Activated CD4-positive, alpha-beta T cell treated with anti-CD3 and anti-CD28 coated beads, Interleukin-2, amount 50 U/mL, for 48 hours (primary cell): ENCODE data around the gene JOSD1.

Experiments used
- DNase-seq, 2 experiments: peaks; one replicate each; pipeline ENCODE4 v3.0.0-alpha.2; 2020

JOSD1 gene

DNA sequence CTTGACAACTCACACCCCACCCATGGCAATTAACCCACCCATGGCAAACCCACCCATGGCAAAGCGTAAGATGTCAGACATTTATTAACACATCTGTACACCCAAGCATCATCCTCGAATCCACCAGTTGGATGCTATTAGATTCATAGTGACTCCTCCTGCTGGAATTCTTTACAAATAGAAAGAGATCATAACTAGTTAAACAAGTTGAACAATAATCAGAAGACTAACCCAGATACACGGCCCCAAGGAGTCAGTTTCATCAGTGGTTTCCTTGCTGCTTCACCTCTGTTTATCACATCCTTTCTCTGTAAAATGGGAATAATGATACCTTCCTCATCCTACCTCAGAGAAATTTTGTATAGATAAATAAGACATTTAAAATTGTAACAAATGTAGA, 10.1 kb upstream of the JOSD1 start:
- no peak for DNase-seq

- no peak for DNase-seq
Measured at GRCh38 chr22:38710351-38710750, 9.6 kb upstream of the JOSD1 start.

- no peak for DNase-seq
Measured at GRCh38 chr22:38709306-38709705, 8.6 kb upstream of the JOSD1 start.

DNA sequence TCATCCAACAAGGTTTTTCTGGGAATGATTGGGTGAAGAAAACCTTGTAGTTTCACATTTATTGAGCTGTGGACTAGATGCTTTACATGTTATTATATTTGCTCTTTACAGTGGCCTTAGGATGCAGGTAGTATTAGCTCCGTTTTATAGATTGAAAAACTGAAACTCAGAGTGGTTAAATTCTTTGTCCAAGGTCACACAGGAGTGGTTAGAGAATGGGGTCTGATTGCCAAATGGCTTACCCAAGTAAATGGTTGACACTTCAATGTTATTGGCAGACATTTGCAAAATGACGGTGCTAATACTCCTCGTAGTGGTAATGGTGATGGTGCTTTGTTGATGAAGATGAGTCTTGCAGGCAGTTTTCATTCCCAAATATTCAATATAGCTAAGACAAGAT, 7.2 kb upstream of the JOSD1 start:
- no peak for DNase-seq

DNA sequence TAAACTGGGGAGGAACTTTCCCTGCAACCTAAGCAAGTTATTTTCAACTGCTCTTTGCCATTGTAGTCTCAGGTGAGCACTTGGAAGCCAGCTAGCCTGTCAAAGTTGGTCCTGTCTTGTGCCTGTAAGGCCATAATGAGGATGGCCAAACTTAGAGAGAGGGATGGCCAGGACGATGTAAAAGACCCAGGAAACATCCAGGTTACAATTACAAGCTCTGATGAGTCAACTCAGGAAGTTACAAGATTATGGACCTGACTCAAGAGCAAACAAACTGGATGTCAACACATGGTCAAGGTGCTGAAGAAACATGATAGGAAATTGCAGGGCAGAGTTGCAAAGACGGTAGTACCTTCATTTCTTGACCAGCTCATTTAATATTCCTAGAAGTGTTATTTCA, 6.6 kb upstream of the JOSD1 start:
- DNase-seq, result no peak

GRCh38 chr22:38706901-38707195, 6.1 kb upstream of the JOSD1 start:
- DNase-seq, result no peak

DNA sequence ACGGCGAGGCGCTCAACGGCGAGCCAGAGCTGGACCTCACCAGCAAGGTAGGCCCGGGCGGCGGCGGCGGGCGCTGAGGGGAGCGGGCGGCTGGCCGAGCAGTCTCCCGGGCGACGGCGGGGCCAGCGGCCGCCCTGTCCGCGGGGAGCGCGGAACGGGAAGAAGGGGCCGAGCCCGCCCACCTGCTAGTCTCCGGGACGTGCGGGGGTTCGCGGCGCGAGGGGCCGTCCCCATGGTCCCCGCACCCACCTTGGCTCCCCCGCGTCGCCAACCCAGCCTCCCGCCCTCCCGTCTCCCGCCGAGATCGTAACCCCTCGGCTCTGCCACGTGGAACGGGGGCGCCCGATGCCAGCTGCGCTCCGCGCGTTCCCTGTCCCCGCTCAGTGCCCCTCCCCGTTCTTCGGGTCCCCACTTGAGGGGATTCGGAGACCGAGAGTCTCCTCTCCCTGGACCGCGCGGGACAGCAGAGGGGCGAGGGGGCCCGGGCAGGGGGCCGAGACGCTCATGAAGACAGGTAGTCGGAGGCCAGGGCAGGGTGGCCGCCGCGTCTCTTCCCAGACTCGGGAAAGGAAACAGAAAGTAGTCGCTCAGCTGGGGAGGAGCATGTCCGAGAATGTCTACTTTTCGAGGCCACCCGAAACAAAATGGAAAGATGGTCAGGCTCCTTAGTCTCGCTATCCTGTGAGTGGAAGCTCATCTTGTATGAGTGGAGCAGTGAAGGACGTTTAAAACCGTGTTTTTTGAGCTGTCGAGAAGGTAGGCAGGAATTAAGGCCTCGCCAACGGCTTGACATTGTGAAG, 5.6 kb upstream of the JOSD1 start:
- peak; percentile 34 to 41 for DNase-seq

DNA sequence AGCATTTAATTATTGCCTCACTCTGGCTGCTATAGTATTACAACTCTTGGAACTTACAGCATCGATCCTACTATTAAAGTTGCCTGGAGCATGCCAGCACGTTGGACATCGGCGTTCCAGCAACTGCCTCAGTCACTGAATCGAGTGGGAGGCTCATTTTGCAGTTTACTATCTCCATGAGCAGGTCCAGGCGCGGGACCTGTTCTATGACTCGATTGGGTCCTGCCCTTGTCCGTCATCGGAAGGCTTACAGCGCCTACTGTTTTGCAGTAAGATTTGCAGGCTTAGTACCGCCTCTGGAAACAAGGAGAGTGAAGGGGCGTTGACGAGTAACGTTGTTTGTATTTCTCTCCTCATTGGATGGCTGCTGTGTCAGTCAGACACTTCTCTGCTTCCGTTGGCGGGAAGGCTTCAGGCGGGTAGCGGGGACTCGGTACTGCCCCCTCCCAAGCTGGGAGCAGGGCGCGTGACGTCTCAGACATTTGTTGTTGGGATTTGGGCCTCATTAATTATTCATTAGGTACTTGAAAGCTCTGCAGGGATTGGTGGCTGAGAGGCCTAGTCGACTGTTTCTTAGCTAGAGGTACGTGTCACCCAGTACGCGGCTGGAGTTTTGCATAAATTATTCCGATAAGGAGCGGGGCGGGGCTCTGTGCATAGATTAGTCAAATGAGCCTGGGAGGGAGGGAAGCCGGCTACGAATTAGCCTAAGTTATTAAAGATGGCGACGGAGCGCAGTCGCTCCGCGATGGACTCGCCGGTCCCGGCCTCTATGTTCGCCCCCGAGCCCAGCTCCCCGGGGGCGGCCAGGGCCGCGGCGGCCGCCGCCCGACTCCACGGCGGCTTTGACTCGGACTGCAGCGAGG, 4.7 kb upstream of the JOSD1 start, which contains the start of gene GTPBP1:
TSS of gene GTPBP1 (plus strand) at position 710 of the 866 bp plus-strand sequence. CDS start at position 722, 12 bp downstream.
- DNase-seq, result peak; percentile 94 to 96

DNA sequence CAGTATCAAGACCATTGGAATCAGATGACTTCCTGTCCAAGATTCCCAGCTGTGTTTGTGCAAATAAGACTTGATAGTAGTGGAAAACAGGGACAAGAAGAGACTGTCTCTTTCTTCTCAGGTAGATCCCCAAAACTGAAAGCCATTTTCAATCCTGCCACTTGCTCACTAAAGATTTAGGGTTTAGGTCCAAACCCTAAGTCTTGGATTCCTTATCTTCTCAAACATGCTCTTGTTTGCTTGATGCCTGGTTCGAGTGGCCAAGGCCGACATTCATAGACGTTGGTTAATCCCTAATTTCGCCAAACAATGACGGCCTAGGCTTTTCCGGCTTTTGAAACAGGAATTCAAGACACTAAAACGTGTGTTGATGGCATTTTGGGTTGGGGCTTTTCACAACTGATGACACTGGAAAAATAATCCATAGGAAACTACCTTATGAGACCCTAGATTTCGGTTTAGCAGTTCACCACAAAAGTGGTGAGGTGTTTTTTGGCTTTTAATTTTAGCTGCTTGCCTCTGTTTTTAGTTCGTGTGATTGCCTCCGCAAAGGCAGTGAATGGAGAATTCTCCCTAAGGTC, 4.0 kb upstream of the JOSD1 start:
- no peak for DNase-seq

DNA sequence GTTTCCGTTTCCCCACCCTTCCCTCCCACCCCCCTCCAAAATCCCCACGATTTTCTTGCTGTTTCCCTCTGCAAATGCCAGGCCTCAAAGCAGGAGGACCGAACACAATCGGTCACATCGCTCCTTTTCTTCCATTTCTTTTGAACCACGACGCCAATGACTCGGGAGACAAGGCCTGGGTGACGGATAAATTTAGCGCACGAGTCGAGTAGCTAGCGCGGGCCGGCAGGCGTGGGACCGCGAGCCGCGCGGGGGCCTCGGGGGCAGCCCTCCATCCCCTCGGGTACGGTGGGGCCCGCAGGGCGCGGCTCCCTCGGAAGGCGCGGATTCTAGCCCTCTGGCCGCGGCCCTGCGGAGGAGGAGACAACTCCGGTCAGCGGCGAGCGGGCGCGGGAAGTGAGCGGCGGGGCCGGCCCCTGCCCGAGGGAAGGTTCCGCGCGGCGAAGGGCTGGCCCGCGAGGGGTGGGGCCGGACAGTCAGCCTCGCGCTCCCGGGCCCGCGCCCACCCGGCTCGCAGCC, 414 bp downstream of the JOSD1 start:
- peak; percentile 57 to 61 for DNase-seq

GRCh38 chr22:38699784-38700183, 959 bp downstream of the JOSD1 start:
- no peak for DNase-seq

GRCh38 chr22:38699143-38699542, 1.6 kb downstream of the JOSD1 start:
- DNase-seq, result no peak

- no peak for DNase-seq
Measured at GRCh38 chr22:38698407-38699094, 2.2 kb downstream of the JOSD1 start.

DNA sequence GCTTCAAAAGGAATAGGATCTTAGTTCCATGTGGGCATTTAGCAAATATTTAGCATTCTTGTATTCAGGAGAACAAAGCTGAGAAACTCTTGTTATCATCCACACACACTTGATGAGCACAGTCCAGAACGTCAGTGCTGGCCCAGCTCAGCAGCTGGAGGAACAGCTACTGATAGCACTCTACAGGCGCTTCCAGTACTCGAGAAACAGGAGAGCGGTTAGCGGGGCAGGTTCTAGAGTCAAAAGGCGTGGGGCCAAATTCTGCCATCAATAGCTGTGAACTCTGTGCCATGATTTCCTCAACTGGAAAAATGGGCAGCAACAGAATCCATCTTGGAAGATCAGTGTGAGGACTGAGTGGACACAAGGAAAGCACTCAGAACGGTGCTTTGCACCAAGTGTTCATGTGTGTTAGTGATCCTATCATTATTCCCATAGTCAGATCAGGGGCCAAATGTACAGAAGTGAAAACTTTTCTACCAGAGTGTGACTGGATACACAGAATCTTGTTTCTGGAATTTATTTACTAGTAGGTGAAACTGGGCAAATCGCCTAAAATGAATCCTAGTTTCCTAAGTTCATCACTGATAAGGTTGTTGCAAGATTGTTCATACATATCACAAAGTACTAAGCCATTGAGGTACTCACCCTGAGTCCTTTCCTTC, 3.2 kb downstream of the JOSD1 start:
- no peak for DNase-seq

DNA sequence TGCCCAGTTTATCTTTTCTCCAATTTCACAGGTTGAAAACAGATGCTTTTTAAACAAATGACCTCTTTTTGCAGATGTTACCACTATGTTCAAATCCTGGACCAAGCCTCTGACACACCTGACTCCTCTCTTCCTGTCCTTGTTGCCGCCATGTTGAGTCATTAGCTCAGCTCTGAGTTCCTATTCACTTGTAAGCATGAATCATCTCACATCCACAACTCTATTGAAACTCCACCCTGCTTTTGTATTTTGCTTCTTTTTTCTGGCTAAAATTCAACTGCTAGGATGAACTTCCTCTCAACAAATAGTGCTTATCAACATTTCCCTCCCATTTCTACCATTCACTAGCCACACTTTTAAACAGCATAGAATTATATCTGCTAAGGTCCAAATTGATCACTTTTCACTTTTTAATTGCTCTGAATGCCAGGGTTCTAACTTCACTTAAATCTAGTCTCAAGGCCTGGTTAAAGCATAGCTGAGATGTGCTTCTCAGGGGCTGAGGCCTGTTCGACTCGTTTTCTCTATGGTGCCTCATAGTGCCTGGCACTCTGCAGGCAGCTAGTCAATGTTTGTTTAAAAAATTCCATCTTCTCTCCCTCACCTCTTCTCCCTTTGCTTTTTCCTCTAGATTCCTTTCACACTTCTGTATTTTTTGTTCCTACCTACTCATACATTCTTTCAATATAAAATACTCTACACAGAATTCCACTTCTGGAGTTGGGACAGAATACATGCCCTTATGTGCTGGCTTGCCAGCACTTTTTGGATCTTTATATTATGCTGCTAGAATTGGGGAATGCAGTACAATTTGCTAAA, 3.9 kb downstream of the JOSD1 start:
- peak; percentile 31 to 56 for DNase-seq

GRCh38 chr22:38694940-38695339, 5.8 kb downstream of the JOSD1 start:
- no peak for DNase-seq

DNA sequence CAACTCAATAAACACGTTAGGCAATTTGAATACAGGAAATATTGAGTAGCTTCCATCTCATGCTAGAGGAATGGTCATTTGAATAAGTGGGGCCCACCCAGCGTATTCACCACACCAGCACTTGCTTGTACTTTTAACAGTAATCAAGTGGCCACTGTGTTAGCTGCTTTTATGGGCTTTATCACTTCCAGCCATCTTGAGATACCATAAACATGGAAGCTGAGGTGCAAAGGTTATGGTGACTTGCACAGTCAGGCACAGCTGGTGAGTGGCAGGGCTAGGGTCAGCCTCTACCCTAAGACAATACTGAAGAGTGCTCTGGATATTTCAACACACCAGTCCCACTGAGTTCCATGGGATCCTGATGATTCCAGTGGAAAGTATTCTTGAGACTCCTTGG, 6.7 kb downstream of the JOSD1 start:
- no peak for DNase-seq

DNA sequence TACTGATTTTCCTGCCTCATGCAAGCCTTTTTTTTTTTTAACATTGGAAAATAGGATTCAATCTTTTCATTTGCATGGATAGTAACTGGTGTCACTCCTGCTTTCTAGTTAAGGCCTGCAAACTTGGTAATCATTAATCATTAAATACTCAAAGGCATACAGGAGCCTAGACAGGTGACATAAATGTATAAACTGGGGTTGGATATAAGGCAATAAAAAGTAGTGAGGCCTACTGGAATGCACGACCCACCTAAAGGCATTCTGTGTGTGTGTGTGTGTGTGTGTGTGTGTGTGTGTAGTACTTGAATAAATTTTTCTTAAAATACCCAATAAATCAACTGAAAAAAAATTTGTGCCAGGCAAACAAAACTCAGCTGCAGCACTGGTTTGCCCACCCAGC, 11.1 kb downstream of the JOSD1 start:
- DNase-seq, result no peak

GRCh38 chr22:38685761-38686160, 15.0 kb downstream of the JOSD1 start:
- no peak for DNase-seq

- DNase-seq, result no peak
Measured at GRCh38 chr22:38684895-38685294, 15.8 kb downstream of the JOSD1 start.

DNA sequence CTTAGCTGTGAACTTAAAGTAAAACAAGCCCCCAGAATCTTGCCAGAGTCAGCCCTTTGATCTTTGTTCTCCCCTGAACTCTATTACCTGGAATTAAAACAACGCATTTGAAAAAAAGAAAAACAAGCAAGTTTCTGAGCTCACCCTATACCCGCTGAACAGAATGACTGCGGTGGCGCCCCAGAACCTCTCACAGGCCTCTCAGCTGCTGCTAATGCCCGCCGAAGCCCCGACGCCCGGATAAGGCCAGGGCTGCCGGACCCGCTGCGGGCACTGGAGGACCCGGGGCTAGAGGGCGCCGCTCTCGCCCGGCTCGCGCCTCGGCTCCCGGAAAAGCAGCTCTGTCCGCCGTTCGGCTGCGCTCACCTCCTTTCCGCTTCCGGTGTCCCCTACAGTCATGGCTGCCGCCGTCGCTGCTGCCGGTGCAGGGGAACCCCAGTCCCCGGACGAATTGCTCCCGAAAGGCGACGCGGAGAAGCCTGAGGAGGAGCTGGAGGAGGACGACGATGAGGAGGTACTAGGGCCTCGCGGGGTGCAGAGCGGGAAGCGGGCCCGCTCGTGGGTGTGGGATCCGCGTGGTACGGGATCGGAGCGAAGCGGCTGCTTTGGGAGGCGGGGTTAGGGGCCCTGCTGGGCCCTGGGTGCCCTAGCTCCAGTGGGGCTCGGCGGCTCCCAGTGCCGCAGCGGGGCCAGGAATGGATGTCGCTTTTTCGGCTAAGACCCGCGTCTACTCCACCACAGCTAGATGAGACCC, 19.0 kb downstream of the JOSD1 start, which contains the start of gene TOMM22:
TSS of gene TOMM22 (plus strand) at position 376 of the 754 bp plus-strand sequence. CDS start at position 398, 22 bp downstream.
- peak; percentile 83 to 87 for DNase-seq
